HG03342 (cell line): ENCODE results near the gene SUMO3.
"Not testable (repeated sequence)": the region's sequence is repeated elsewhere in the genome, so short reads cannot be mapped to it uniquely, and the experiment has no call there.

Source experiments
- ATAC-seq: cut with Tn5 transposase; IDR thresholded peaks from one replicate; pipeline ENCODE4 v1.9.1; 2021; ENCODE audit warnings: mild to moderate bottlenecking, moderate library complexity; ENCODE audit not compliant: unreplicated experiment

SUMO3 gene

DNA sequence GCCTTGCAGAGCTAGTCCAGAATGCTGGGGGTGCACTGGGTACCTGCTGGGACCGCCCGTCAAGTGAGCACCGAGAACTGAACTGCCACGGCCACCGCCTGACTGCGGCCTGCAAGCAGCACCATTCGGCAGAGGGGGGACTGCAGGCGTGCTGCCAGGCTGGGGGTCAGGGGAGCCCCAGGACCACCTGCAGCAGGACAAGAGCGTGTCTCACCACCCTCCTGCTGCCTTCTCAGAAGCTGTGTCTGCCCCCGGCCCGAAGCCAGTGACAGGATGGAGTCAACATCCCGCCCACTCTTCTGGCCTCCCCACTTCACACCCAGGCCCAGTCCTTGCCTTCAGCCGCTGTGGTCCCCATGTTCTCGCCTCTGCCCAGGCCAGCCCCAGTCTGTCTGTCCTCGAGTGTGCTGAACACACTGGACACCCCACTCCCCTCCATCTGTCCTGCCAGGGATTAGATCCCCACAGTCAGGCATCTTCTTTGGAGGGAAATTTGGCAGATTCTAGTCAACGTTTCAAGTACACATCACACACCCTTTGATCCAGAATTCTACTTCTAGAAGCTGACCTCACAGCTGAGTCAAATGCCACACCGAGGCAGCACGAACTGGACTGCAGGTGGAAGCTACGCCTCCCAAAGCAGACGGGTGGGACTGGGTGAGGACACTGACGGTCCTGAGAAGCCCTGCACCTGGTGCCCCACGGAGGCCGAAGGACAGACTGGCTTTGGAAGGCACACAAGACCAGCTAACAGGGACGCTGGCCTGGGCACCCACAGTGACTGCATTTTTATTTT is 29.6 kb upstream of the SUMO3 start:
- ATAC-seq = no peak

DNA sequence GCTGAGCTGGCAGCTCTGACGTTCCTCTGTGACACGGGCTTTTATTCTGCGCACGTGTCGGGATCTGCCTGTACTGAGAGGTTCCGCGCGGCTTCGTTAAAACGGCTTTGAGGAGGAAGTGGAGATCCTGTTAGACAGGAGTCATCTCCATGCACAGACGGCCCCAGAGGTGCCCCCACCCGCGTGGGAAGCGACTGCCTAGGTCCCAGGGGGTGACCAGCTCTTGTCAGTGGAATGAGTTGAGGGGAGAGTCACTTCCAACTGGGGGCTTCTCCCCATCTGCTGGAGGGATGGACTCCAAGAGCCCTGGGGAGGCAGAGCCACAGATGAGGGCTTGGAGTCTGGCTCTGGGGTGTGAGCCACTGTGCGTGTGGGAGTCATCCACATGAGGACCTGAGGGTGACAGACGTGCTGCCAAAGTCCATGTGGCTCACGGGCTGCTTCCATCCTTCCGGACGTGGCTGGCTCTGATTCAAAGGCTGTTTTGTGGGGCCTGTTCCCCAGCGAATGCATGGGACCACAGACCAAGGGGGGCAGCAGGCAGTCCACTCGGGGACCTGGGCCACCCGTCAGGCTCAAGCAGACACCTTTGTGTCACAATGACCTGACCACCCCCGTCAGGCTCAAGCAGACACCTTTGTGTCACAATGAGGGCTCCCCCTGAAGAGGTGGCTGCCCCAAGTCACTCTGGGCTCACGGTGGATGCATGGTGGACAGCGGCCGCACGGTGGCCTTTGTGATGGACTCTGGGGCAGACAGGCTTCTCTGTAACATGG is 28.8 kb upstream of the SUMO3 start:
- no peak for ATAC-seq

DNA sequence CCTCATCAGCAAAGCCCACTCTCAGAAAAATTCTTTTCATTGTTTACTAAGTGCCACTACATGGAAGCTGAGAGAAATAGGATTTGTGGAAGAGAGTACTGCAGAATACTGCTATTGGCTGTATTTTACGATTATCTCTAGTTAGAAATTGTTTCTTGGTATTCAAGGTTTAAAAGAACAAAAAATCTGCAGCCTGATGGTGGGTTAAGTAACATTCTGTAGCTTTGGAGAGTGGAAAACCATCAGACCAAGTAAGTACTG is 28.3 kb upstream of the SUMO3 start:
- ATAC-seq = no peak

DNA sequence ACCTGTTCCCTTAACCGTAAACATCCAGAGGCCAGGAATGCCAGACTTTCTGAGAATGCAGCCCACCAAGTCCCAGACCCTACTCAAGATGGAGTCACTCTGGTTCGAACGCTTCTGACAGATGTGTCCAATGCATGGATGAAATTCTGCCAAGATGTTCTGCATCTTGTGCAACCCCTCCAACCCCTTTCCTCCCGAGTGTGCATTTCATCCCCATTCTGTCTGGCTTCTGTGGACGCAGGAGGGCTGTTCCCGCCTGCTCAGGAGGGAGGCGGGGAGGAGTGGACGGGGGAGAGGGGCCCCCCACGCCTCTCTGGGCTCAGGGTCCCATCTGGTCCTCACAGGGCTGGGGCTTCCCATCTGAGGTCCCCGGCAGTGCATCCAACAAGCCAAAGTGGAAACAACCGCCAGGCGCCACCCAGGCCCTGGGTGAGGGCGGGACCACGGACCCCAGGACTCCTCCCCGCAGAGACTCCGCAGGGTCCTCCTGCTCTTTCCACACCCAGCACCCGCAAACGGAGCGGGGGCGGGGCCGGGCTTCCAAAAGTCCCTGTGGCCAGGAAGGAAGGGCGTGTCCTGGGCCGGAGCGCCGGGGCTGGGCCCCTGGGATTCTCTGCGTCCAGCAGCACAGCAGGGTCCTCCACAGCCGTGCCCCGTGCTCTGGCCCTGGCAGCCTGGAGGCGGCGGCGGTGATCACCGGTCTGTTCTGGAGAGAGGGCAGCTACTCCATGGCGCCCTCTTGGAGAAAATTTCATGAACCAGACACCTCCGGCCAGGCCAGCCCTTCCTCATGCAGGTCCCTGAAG is 27.8 kb upstream of the SUMO3 start:
- ATAC-seq = peak; percentile 77

DNA sequence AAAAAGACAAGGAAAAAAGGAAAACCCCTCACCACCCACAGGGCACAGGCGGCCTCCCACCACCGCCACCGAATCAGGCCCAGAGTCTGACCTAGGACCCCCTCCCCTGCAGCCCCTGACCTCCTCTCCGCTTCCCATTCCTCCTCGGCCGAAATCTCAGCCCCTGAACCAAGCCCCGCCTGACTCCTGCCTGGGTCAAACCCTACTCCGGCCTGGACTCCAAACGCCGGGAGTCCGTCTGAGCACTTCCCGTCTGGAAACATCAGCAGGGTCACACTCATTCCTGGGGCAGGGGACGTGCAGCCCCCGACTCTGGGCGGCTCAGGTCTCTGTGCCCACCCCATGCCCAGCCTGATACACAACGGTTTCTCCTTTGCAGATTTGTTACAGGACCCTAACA is 26.4 kb upstream of the SUMO3 start:
- no peak for ATAC-seq

DNA sequence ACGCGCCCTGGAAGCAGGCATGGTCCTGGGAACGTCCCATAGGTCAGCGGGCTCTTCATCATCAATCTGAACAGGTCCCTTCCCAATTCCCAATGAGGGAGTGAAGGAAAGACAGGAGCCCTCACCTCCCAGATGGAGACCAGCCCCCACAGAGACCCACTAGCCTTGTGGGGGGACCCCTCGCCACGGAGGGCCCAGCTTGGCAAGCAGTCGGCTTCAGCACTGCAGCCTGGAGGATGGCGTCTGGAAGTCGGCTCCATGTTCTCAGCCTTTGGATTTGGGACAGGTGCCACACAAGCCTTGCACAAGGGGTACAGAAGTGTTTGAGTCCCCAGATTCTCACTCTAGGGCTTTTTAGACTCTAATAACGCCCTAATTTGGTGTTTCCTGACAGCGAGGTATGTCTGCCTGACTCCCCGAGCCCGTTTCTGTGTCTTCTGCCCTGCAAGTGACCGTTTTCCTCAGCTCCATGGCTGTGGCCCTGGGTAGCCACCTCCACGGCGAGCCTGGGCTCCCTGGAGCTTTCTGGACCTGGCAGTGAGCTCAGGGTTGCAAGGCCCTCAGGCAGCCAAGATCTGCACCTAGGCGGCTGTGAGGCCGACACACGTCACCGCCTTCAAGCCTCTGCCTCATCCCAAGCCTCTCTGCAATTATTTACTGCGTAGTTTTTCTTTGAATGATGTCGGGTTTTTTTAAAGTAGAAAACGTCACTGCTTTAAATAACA is 25.0 kb upstream of the SUMO3 start:
- ATAC-seq = no peak

DNA sequence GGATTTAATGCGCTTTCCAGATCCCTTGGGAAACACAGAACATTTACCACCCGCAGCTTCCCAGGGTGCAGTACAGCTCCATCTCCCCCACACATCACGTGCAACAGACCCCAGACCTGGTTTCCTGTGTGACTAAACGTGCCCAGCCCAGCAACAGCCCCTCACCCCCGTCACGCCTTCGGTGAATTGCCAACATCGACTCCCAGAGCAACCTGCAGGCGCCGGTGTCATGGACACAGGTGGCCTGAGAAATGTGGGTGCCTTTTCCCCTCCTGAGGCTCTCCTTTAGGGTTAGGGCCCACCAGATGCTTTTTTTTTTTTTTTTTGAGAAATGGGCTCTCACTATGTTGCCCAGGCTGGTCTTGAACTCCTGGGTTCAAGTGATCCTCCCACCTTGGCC is 24.2 kb upstream of the SUMO3 start:
- no peak for ATAC-seq

DNA sequence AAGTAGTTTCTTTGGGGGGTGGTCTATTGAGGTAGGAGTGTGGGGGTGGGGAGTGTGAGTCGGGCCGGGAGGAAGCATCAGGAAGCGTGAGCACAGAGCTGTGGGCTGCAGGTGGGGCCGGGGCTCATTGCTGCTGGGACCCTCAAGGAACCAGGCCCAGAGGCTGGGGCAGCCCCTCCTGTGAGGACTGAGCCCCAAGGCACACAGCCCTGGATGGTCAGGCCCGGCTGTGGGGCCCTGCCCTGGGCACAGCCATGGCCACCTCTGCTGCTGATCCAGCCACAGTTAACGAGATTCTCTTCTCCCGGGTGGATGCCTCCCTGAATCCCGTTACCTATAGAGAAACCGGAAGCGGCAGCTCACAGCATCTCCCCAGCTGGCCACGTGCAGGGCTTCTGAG is 22.9 kb upstream of the SUMO3 start:
- no peak for ATAC-seq

DNA sequence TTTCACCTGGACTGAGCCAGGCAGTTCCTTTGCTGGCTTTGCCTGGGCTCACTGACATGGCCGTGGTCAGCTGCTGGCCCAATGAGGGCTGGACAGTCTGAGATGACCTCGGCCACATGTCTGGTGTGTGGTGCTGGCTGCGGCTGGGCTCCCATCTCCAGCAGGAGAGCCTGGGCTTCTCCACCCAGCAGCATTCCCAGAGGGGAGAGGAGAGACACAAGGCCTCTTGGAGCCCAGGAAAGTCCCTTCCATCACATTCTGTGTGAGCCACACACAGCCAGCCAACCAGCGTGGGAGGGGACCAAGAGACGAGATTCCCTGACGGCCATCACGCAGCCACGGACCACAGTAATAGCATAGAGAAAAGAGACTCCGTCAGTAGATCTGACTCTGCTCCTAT is 21.1 kb upstream of the SUMO3 start:
- ATAC-seq = no peak

DNA sequence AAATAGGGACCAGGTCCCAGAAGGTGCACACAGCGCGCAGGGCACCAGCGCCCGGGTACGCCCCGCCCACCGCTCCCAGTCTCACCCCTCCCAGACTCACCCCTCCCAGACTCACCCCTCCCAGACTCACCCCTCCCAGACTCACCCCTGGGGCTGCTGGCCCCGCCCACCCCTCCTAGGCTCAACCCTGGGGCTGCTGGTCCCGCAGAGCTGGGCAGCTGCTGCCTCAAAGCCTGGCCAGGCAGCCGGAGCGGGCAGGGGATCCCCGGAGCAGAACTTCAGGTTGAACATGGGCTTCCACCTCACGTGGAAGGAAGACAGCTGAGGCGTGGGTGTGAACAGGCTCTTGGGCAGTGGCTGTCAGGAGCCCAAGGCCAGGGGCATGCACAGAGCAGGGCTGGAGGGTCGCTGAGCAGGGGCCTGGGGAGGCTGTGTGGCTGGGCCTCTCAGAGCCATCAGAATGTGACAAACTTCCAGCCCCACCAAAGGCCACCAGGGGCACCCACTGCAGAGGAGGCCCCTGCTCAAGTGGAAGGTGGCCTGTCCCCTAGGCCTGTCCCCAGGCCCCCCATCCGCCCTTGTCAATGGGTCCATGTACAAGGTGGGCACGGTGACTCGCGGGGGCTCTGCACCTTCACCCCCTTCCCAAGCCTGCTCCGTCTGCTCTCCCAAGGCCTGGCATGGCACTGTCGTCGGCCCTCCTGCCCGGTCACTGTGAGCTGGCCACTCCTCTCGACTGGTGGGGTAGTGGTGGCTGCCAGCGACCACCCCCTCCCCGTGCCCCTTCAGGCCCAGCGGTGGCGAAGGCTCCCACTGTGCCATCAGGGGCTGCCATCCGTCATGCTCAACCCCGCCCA is 20.4 kb upstream of the SUMO3 start:
- no peak for ATAC-seq

DNA sequence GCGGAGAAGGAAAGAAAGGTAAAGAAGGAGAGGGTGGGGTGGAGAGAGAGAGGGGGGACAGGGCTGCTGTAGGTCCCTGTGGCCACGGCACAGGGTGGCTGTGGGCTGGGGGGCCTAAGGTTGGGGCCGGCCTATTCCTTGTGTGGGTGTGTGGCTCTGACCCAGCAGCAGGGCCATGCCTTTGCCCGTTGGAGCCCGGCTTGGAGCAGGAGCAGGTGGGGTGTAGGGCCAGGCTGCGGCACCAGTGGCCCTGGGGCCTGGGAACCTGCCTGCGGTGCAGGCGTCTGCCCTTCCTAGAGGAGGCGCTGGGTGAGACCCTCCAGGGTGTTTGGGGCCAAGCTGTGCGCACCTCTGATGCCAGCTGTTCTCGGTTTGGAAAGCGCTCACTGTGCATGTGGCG is 19.7 kb upstream of the SUMO3 start:
- no peak for ATAC-seq

DNA sequence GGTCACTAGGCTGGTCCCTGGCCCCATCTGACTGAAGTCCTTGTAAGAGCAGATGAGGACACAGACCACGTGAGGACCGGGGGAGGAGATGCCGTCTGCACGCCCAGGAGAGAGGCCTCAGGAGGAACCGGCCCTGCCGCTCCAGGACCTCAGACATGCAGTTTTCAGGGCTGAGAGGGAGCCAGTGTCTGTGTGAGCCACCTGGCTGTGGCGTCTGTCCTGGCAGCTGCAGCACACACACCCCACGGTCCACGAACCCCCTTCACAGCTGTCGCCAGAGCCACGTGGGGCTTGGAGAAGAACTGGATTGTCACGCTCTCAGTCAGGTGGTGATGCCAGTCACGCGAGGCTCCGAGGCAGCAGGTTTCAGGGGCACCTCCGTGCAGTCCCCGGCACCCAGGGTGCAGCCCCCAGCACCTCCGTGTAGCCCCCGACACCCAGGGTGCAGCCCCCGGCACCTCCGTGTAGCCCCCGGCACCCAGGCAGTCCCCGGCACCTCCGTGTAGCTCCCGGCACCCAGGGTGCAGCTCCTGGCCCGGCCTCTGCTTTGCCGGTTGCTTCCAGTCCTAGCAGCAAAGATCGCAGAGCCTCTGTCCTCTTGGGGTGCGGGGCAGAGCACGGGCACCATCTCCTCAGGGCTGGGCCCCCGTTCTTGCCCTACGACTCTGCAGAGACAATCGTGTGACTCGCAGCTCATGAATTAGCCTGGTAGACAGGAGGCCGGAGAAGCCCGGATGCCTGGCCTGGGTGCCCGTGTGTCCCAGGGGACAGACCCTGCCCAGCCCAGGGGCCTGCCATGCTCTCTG is 19.0 kb upstream of the SUMO3 start:
- no peak for ATAC-seq

DNA sequence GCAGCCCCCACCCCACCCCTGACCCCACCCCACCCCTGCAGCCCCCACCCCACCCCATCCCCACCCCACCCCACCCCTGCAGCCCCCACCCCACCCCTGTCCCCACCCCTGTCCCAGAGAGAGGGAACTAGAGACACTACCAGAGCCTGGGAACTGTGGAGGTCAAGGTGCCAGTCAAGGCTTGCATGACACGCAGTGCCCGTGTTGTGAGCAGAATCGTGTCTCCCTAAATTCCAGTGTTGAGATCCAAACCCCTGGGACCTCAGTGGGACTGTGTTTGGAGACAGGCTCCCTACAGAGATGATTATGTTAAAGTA is 18.4 kb upstream of the SUMO3 start:
- ATAC-seq = no peak

DNA sequence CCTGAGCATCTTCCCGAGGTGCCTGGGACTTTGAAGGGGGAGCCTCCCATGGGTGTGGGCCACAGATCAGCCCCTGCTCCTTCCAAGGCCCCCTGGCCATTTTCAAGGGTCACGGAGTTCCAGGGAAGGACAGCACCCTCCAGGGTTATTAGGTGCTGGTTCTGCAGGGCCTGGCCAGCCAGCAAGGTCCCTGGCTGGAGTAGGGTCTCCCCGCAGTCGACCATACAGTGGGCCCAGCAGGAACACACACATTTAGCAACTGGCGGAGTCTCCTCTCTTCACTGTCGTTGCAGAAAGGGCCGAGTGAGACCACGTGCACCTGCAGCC is 17.7 kb upstream of the SUMO3 start:
- no peak for ATAC-seq

DNA sequence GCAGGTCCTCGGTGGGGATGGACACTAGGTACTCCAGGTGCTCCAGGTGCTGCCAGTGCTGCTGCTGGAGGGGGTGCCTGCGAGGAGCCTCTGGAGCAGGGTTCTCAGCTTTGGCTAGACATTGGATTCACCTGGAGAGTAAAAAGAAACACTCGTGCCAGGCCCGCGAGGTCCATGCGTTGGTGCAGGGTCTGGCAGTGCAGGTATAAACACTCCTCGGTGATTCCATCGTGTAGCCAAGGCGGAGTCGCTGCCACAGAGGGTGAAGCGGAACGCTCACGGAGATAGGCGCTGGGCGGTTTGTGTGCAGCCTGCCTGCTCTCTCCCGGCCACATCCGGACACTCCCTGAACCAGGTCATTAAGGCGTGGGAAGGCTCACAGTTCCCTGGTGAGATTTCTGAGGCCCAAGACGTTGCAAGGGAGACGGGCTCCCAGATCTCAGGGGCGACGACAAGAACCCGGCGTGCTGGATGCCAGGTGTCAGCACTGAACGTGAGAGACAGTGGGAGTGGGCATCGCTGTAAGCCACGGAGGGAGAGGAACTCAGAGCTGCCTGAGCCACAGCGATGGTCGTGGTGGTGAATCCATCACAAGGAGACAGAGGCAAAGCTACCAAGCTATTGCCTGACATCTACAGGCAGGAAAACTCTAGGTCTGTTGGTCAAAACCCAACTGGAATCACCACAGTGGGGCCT is 17.2 kb upstream of the SUMO3 start:
- no peak for ATAC-seq

DNA sequence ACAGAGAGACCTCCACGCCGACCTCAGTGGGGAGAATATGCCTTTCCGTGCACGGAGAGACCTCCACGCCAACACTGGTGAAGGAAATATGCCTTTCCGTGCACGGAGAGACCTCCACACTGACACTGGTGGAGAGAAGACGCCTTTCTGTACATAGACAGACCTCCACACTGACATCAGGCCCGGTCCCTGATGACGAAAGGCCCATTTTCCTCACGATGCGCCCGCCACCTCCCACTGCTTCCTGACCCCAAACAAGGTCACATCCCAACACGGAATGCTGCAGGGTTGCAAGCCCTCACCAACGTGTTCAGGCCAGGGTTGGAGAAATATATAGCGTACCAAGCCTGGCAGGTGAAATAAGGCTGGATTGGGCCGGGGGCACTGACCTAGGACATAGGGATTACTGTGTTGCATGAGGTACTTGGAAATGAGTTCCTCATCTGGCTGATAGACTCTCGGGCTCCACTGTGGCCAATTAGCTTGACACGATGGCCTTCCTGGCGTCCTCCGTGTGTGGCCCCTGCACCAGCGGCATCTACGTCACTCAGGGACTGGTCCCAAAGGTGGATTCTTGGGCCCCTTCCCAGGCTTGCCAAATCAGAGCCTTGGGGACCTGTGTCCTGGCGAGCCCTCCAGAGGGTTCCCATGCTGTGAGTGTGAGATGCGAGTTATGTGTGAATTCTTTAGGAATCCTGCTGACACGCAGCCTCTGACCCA is 16.5 kb upstream of the SUMO3 start:
- ATAC-seq = no peak

DNA sequence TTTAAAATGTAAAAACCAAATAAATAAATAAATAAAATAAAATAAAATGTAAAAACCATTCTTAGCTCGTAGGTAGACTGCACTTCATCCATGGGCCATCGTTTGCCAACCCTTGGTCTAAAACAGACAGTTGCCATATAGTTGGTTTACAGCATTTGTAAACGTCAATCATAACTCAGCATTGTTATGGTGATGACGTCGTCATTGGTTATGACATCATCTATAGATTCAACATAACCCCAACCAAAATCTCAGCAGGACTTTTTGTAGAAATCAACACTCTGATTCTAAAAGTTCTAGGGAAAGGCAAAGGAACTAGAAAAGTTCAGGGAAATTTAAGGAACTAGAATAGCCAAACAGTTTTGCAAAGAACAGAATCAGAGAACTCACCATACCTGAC is 15.8 kb upstream of the SUMO3 start:
- no peak for ATAC-seq

DNA sequence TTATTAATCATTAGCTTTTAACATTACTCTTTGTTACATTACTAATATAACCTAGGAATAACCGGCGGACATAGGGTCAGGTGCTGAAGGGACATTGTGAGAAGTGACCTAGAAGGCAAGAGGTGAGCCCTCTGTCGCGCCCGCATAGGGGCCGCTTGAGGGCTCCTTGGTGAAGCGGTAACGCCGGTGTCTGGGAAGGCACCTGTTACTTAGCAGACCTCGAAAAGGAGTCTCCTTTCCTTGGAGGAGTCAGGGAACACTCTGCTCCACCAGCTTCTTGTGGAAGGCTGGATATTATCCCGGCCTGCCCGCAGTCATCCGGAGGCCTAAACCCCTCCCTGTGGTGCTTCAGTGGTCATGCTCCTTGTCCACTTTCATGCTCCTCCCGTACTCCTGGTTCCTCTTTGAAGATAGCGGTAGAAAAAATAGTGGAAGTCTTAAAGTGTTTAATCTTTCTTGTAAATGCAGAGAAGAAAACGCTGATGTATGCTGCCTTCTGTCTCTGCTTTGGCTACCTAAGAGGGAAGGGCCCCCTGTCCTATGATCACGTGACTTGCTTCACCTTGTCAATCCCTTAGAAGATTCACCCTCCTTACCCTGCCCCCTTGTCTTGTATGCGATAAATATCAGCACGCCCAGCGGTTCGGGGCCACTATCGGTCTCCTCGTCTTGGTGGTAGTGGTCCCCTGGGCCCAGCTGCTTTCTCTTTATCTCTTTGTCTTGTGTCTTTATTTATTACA is 14.8 kb upstream of the SUMO3 start:
- not testable (repeated sequence) for ATAC-seq
